Gastrocnemius medialis (tissue), 4 donors: ENCODE results near the gene AGA. TPM values are rescaled to one million over a fixed set of nuclear protein-coding genes. Genes with fewer than 3 reads are reported as not detected.

Experiments
- ATAC-seq, 2 donors: fragments of 150-250 bp; one replicate each; pipeline ENCODE4 v1.9.1; 2016
- DNase-seq, 2 donors: peaks; one replicate each; pipeline ENCODE4 v3.0.0-alpha.2; 2019
- H3K27ac ChIP-seq, 4 donors: fragments of 200-600 bp; sonication (generic); 1 replicate in 1 of 4; 2 replicates in 3 of 4; pipeline ENCODE4 v1.5.1; 2016 to 2018; ENCODE audit warnings: mild to moderate bottlenecking in 2 of 4, moderate library complexity in 1 of 4
- H3K27me3 ChIP-seq, 3 donors: fragments of 200-600 bp; sonication (generic) in 2 of 3; 1 replicate in 1 of 3; 2 replicates in 2 of 3; pipeline versions ENCODE4 v1.5.1 to v1.6.0; 2016 to 2019; ENCODE audit warnings: mild to moderate bottlenecking in 1 of 3, moderate library complexity in 1 of 3
- H3K36me3 ChIP-seq, 2 donors: fragments of 200-600 bp; sonication (generic) in 1 of 2; one replicate each; pipeline ENCODE4 v1.5.1; 2017 to 2018
- H3K4me1 ChIP-seq, 2 donors: fragments of 200-600 bp; sonication (generic) in 1 of 2; one replicate each; pipeline ENCODE4 v1.5.1; 2016 to 2017; ENCODE audit warnings: mild to moderate bottlenecking in 2 of 2
- H3K4me3 ChIP-seq, 4 donors: fragments of 200-600 bp; sonication (generic) in 3 of 4; 1 replicate in 1 of 4; 2 replicates in 3 of 4; pipeline ENCODE4 v1.5.1; 2016 to 2019; ENCODE audit warnings: mild to moderate bottlenecking in 2 of 4
- H3K9me3 ChIP-seq, 3 donors: fragments of 200-600 bp; sonication (generic) in 2 of 3; 1 replicate in 1 of 3; 2 replicates in 2 of 3; pipeline ENCODE4 v1.5.1; 2016 to 2019
- POLR2A ChIP-seq, 2 donors: fragments of 450-650 bp; IDR thresholded peaks; one replicate each; pipeline ENCODE4 v1.6.1; 2017; ENCODE audit warnings: antibody characterized with exemption in 2 of 2, mild to moderate bottlenecking in 2 of 2, moderate library complexity in 2 of 2
- in situ Hi-C, 4 donors: fragments of 200-750 bp; cut with MboI; loops; one replicate each; pipeline versions ENCODE4 v1.15.0 to v1.8.0; 2017; ENCODE audit warnings: low sequenced_read_pairs in 4 of 4
- intact Hi-C: fragments of 100-400 bp; cut with DNase I; formaldehyde crosslinking; loops from one replicate; pipeline ENCODE4 v1.15.1; 2023; ENCODE audit warnings: low total_unique reads
- total RNA-seq, 4 donors: library from RNA; depleted of rRNA; stranded (reverse); fragments of >200 nt; gene quantifications; one replicate each; pipeline versions ENCODE4 v1.1.0 to v1.2.3, GENCODE V29; 2016
- TF ChIP-seq, protein P1 (sequence below), 5 experiments: fragments of 450-650 bp in 3 of 5; fragments of 200-600 bp in 2 of 5; sonication (generic) in 2 of 5; IDR thresholded peaks in 4 of 5; conservative IDR thresholded peaks in 1 of 5; 1 replicate in 4 of 5; 2 replicates in 1 of 5; pipeline ENCODE4 v1.5.1; 2016 to 2019; ENCODE audit warnings: antibody characterized with exemption in 5 of 5, mild to moderate bottlenecking in 3 of 5, moderate library complexity in 3 of 5

AGA gene
- total RNA-seq, 4 donors from 2014 or later = 9.0 to 11.1 (median 10.0) TPM

- H3K4me1 ChIP-seq = no peaks in the 10 kb centered on the region
- H3K27me3 ChIP-seq = no peaks in the 10 kb centered on the region
- no peak overlapping the region for H3K27ac ChIP-seq
- TF ChIP-seq, protein P1, sequence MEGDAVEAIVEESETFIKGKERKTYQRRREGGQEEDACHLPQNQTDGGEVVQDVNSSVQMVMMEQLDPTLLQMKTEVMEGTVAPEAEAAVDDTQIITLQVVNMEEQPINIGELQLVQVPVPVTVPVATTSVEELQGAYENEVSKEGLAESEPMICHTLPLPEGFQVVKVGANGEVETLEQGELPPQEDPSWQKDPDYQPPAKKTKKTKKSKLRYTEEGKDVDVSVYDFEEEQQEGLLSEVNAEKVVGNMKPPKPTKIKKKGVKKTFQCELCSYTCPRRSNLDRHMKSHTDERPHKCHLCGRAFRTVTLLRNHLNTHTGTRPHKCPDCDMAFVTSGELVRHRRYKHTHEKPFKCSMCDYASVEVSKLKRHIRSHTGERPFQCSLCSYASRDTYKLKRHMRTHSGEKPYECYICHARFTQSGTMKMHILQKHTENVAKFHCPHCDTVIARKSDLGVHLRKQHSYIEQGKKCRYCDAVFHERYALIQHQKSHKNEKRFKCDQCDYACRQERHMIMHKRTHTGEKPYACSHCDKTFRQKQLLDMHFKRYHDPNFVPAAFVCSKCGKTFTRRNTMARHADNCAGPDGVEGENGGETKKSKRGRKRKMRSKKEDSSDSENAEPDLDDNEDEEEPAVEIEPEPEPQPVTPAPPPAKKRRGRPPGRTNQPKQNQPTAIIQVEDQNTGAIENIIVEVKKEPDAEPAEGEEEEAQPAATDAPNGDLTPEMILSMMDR (IDR thresholded peaks at IDR 0.05 in 4 of 5, conservative IDR thresholded peaks at IDR 0.05 in 1 of 5) = no peak
- TF ChIP-seq POLR2A (IDR thresholded peaks at IDR 0.05) = no peak
- no peaks in the 10 kb centered on the region for H3K9me3 ChIP-seq
- no peak for DNase-seq
- no peak for ATAC-seq
- no peak overlapping the region for H3K4me3 ChIP-seq
- in situ Hi-C loops (no loop called here), intact Hi-C loops (no loop called here)
- H3K36me3 ChIP-seq = no peaks in the 10 kb centered on the region
Observed at GRCh38 chr4:177482367-177482766, 40.1 kb upstream of the AGA start.

- in situ Hi-C loops (no loop called here), intact Hi-C loops (no loop called here)
- no peak overlapping the region for H3K27ac ChIP-seq
- DNase-seq = no peak
- no peaks in the 10 kb centered on the region for H3K9me3 ChIP-seq
- no peak overlapping the region for H3K4me3 ChIP-seq
- no peaks in the 10 kb centered on the region for H3K4me1 ChIP-seq
- no peak for ATAC-seq
- no peak for TF ChIP-seq POLR2A (IDR thresholded peaks at IDR 0.05)
- TF ChIP-seq, protein P1 (IDR thresholded peaks at IDR 0.05 in 4 of 5, conservative IDR thresholded peaks at IDR 0.05 in 1 of 5) = no peak
- no peaks in the 10 kb centered on the region for H3K36me3 ChIP-seq
- no peaks in the 10 kb centered on the region for H3K27me3 ChIP-seq
Observed at GRCh38 chr4:177480795-177481194, 38.6 kb upstream of the AGA start.

DNA sequence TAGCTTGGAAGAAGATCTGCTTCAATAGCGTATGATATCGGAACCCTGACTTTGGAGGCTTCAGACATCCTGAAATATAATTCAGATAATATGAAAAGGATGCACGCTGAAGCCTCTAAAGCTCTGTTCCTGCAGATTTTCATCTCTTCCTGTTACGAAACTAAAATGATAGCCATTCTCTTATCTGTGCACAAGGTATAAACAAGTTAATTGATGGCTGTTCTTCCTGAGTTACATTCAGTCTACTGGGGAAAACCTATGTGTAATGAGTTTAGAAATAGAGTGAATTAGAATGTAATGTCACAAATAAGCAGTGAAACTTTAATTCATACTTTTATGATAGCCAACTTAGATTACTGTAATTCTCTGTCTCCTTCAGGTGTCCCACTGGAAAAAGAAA, 36.8 kb upstream of the AGA start:
- no peak for ATAC-seq
- Histone ChIP-seq H3K27ac (no peak overlapping the region), H3K4me1 (no peaks in the 10 kb centered on the region), H3K4me3 (no peak overlapping the region), H3K9me3 (no peaks in the 10 kb centered on the region), H3K36me3 (no peaks in the 10 kb centered on the region), H3K27me3 (no peaks in the 10 kb centered on the region)
- in situ Hi-C loops = no loop called here
- TF ChIP-seq POLR2A (IDR thresholded peaks at IDR 0.05) = no peak
- TF ChIP-seq, protein P1 (IDR thresholded peaks at IDR 0.05 in 4 of 5, conservative IDR thresholded peaks at IDR 0.05 in 1 of 5) = no peak
- intact Hi-C loops = no loop called here
- no peak for DNase-seq

- no peak for TF ChIP-seq POLR2A (IDR thresholded peaks at IDR 0.05)
- TF ChIP-seq, protein P1 (IDR thresholded peaks at IDR 0.05 in 4 of 5, conservative IDR thresholded peaks at IDR 0.05 in 1 of 5) = no peak
- DNase-seq (no peak), ATAC-seq (no peak)
- H3K36me3 ChIP-seq = no peaks in the 10 kb centered on the region
- in situ Hi-C loops = no loop called here
- H3K27me3 ChIP-seq = no peaks in the 10 kb centered on the region
- H3K4me1 ChIP-seq = no peaks in the 10 kb centered on the region
- intact Hi-C loops = no loop called here
- H3K27ac ChIP-seq = no peak overlapping the region
- no peak overlapping the region for H3K4me3 ChIP-seq
- no peaks in the 10 kb centered on the region for H3K9me3 ChIP-seq
Observed at GRCh38 chr4:177478496-177478895, 36.3 kb upstream of the AGA start.

- in situ Hi-C loops (no loop called here), intact Hi-C loops (no loop called here)
- Histone ChIP-seq H3K27me3 (no peaks in the 10 kb centered on the region), H3K9me3 (no peaks in the 10 kb centered on the region), H3K36me3 (no peaks in the 10 kb centered on the region), H3K4me1 (no peaks in the 10 kb centered on the region), H3K4me3 (no peak overlapping the region), H3K27ac (no peak overlapping the region)
- ATAC-seq (no peak), DNase-seq (no peak)
- TF ChIP-seq POLR2A (IDR thresholded peaks at IDR 0.05) = no peak
- TF ChIP-seq, protein P1 (IDR thresholded peaks at IDR 0.05 in 4 of 5, conservative IDR thresholded peaks at IDR 0.05 in 1 of 5) = no peak
Observed at GRCh38 chr4:177473991-177474390, 31.8 kb upstream of the AGA start.
